Prostate gland (tissue), 2 donors: Measurements from ENCODE around the gene ELK4.

Experiments
- CTCF ChIP-seq, 4 experiments: fragments of 200-600 bp in 2 of 4; fragments of 450-650 bp in 2 of 4; sonication (generic) in 2 of 4; IDR thresholded peaks; 1 replicate in 3 of 4; 2 replicates in 1 of 4; pipeline ENCODE4 v1.5.1; 2016 to 2019; ENCODE audit warnings: antibody characterized with exemption in 4 of 4, mild to moderate bottlenecking in 2 of 4, moderate library complexity in 2 of 4
- POLR2A ChIP-seq: fragments of 450-650 bp; IDR thresholded peaks from one replicate; pipeline ENCODE4 v1.6.1; 2016; ENCODE audit warnings: antibody characterized with exemption, mild to moderate bottlenecking
- POLR2AphosphoS5 ChIP-seq: sonication (generic); formaldehyde crosslinking; IDR thresholded peaks from one replicate; pipeline ENCODE4 v1.6.1; 2017; ENCODE audit warnings: antibody characterized with exemption

GRCh38 chr1:205616563-205617293 lies 15.1 kb downstream of the ELK4 start:
- TF ChIP-seq CTCF (IDR thresholded peaks at IDR 0.05), result no peak
- no peak for TF ChIP-seq POLR2A
- TF ChIP-seq POLR2AphosphoS5, result no peak
